K562 (cell line): ENCODE measurements around the gene OR2V1. TPM values are rescaled to one million over a fixed set of nuclear protein-coding genes. Genes with fewer than 3 reads are reported as not detected.

Experiments used
- ATAC-seq: fragments of 200-7000 bp; cut with Tn5 transposase; 3 replicates; pipeline ENCODE4 v1.9.1; 2020; ENCODE audit warnings: moderate library complexity
- BruUV-seq: library from RNA; stranded (reverse); fragments of 400-500 nt; replicated peaks from 2 replicates; lab custom pipeline; 2021; lab: Mats Ljungman, UMichigan
- CTCF ChIA-PET: fragments of 300-600 bp; formaldehyde crosslinking; extraction: SDS; loops from one replicate; lab custom pipeline; 2021; ENCODE audit warnings: low intra/inter-chr PET ratio; lab: Yijun Ruan, JAX
- POLR2A ChIA-PET: fragments of 300-600, 350-650 bp; sonication (Branson Sonifier 250); formaldehyde crosslinking; extraction: SDS; loops from one replicate; lab custom pipeline; 2021; ENCODE audit warnings: antibody characterized with exemption, inconsistent platforms; lab: Yijun Ruan, JAX
- DNase-seq, 4 experiments: peaks; one replicate each; pipeline versions ENCODE4 v3.0.0 to v3.0.0-alpha.2; 2011 to 2018; ENCODE audit warnings: low spot score in 3 of 4, mixed read lengths in 3 of 4; ENCODE audit errors: extremely low read depth in 1 of 4
- FAIRE-seq: peaks from 2 replicates; lab custom pipeline; 2011; peaks lifted over from hg19 to GRCh38; lab: Jason Lieb, UNC
- H2AFZ ChIP-seq: 2 replicates; pipeline ENCODE4 v1.6.0; 2011; ENCODE audit warnings: low read depth, low read length, control low read depth, inconsistent platforms
- H3K27ac ChIP-seq: fragments of 200-600 bp; 3 replicates; pipeline ENCODE4 v1.8.0; 2011; ENCODE audit warnings: low read depth, mild to moderate bottlenecking, control low read depth, inconsistent platforms, low read length, moderate library complexity, mixed read lengths; ENCODE audit errors: extremely low read depth
- H3K27me3 ChIP-seq, 2 experiments: fragments of 300-600 bp in 1 of 2; 2 replicates in 1 of 2; 3 replicates in 1 of 2; pipeline versions ENCODE4 v1.6.0 to v1.8.0; 2011; ENCODE audit warnings: inconsistent platforms in 2 of 2, low read length in 2 of 2, mild to moderate bottlenecking in 1 of 2, mixed read lengths in 1 of 2, moderate library complexity in 1 of 2; ENCODE audit not compliant: control insufficient read depth in 2 of 2, insufficient read depth in 2 of 2
- H3K36me3 ChIP-seq: fragments of 300-600 bp; 3 replicates; pipeline ENCODE4 v1.8.0; 2011; ENCODE audit warnings: mild to moderate bottlenecking, low read length, inconsistent platforms; ENCODE audit not compliant: control insufficient read depth, insufficient read depth
- H3K4me1 ChIP-seq, 2 experiments: fragments of 200-600 bp in 1 of 2; replicated peaks in 1 of 2; 2 replicates in 1 of 2; 3 replicates in 1 of 2; pipeline versions ENCODE4 v1.5.1 to v1.8.0; 2011; ENCODE audit warnings: inconsistent platforms in 2 of 2, low read length in 2 of 2, mild to moderate bottlenecking in 1 of 2, mixed read lengths in 1 of 2, moderate library complexity in 1 of 2; ENCODE audit not compliant: control insufficient read depth in 2 of 2, insufficient read depth in 2 of 2
- H3K4me2 ChIP-seq: 2 replicates; pipeline ENCODE4 v1.6.1; 2011; ENCODE audit warnings: low read length, control low read depth, inconsistent platforms, mixed read lengths; ENCODE audit not compliant: insufficient read depth
- H3K4me3 ChIP-seq: fragments of 200-600 bp; sonication (generic), shearing (Covaris generic); 2 replicates; pipeline ENCODE4 v1.5.1; 2016; ENCODE audit warnings: control low read depth, inconsistent platforms
- H3K79me2 ChIP-seq: fragments of 200-600 bp; 3 replicates; pipeline ENCODE4 v1.8.0; 2011; ENCODE audit warnings: low read length, inconsistent platforms; ENCODE audit not compliant: control insufficient read depth, insufficient read depth
- H3K9ac ChIP-seq, 2 experiments: 2 replicates each; pipeline versions ENCODE4 v1.6.0 to v1.6.1; 2011; ENCODE audit warnings: low read depth in 2 of 2, low read length in 2 of 2, control low read depth in 1 of 2, inconsistent platforms in 1 of 2, mild to moderate bottlenecking in 1 of 2, mixed read lengths in 1 of 2; ENCODE audit not compliant: insufficient read depth in 1 of 2
- H3K9me1 ChIP-seq: one replicate; pipeline ENCODE4 v1.6.0; 2011; ENCODE audit warnings: inconsistent platforms, mild to moderate bottlenecking, low read length, moderate library complexity; ENCODE audit not compliant: control insufficient read depth, insufficient read depth
- H3K9me3 ChIP-seq: replicated peaks from 2 replicates; pipeline ENCODE4 v1.5.1; 2011; ENCODE audit warnings: low read depth, low read length, inconsistent platforms; ENCODE audit not compliant: control insufficient read depth, insufficient read depth
- H4K20me1 ChIP-seq: replicated peaks from 2 replicates; pipeline ENCODE4 v1.6.1; 2011; ENCODE audit warnings: low read length, inconsistent platforms, mixed read lengths; ENCODE audit not compliant: control insufficient read depth, insufficient read depth
- ATF7 ChIP-seq: fragments of 450-650 bp; IDR thresholded peaks from 2 replicates; pipeline ENCODE4 v1.7.1; 2014; ENCODE audit warnings: mild to moderate bottlenecking, moderate library complexity
- CREM ChIP-seq: IDR thresholded peaks from 2 replicates; pipeline ENCODE4 v1.6.1; 2014; ENCODE audit warnings: antibody characterized with exemption, low read depth
- DPF2 ChIP-seq: fragments of 450-650 bp; IDR thresholded peaks from 2 replicates; pipeline ENCODE4 v1.6.1; 2016
- FOXK2 ChIP-seq, 2 experiments: fragments of 450-650 bp; IDR thresholded peaks in 1 of 2; conservative IDR thresholded peaks in 1 of 2; 2 replicates each; pipeline ENCODE4 v1.6.1; 2016; ENCODE audit warnings: low read depth in 2 of 2, mild to moderate bottlenecking in 1 of 2
- JUND ChIP-seq, 2 experiments: IDR thresholded peaks; 2 replicates in 1 of 2; 3 replicates in 1 of 2; pipeline ENCODE4 v1.6.1; 2011; ENCODE audit warnings: borderline replicate concordance in 2 of 2, low read depth in 2 of 2, low read length in 2 of 2, improper control_type of control experiment in 1 of 2, missing biosample characterization in 1 of 2, missing genetic modification characterization in 1 of 2, missing genetic modification reagents in 1 of 2
- NFE2L1 ChIP-seq: fragments of 450-650 bp; IDR thresholded peaks from 2 replicates; pipeline ENCODE4 v1.6.1; 2016; ENCODE audit warnings: missing genetic modification characterization, low read depth, mild to moderate bottlenecking, missing compliant biosample characterization, moderate library complexity, borderline replicate concordance
- RFX7 ChIP-seq: fragments of 250-450 bp; sonication (Bioruptor Pico); IDR thresholded peaks from 2 replicates; pipeline ENCODE4 v1.5.1; 2021; ENCODE audit warnings: mild to moderate bottlenecking
- TBP ChIP-seq: optimal IDR thresholded peaks from 2 replicates; pipeline ENCODE3; 2011; ENCODE audit warnings: low read depth, low read length, improper control_type of control experiment
- ZNF830 ChIP-seq: fragments of 250-450 bp; sonication (Bioruptor Pico); IDR thresholded peaks from 2 replicates; pipeline ENCODE4 v1.5.0; 2021; ENCODE audit warnings: mild to moderate bottlenecking
- WGBS: fragments of 100-300 bp; shearing (Covaris generic); methylation state at CpG from one replicate; pipeline ENCODE4 v1.1.6; 2016; ENCODE audit warnings: low coverage, mixed read lengths; ENCODE audit not compliant: insufficient coverage; ENCODE audit errors: missing lambda C conversion rate; 5-methylcytosine and 5-hydroxymethylcytosine counted together
- in situ Hi-C: fragments of 300-500 bp; cut with MboI; formaldehyde crosslinking; loops from 4 replicates; pipeline ENCODE4 v1.15.0; 2018; ENCODE audit warnings: inconsistent platforms, mixed read lengths
- intact Hi-C: fragments of 100-400 bp; cut with micrococcal nuclease; formaldehyde crosslinking; loops from 2 replicates; pipeline ENCODE4 v1.14.2; 2022
- polyA plus RNA-seq, 8 experiments: library from polyadenylated mRNA; depleted of rRNA in 4 of 8; stranded (reverse) in 5 of 8; unstranded in 3 of 8; fragments of >200 nt; fragmentation: Nextera tagmentation in 2 of 8; fragmentation: Illumina TruSeq in 1 of 8; extraction: Ambion mirVana in 2 of 8; extraction: Trizol in 1 of 8; gene quantifications; 2 replicates each; pipeline versions ENCODE4 v1.2.1 to v1.2.3, GENCODE V29; 2011 to 2014; ENCODE audit warnings: inconsistent platforms in 1 of 8, missing spikeins in 1 of 8
- total RNA-seq, 7 experiments: library from RNA; depleted of rRNA in 6 of 7; stranded (reverse); fragments of >200 nt in 6 of 7; fragmentation: Illumina TruSeq in 2 of 7; extraction: Trizol in 2 of 7; gene quantifications; 2 replicates each; pipeline versions ENCODE4 v1.2.1 to v1.2.3, GENCODE V29; 2011 to 2021; ENCODE audit warnings: low replicate concordance in 1 of 7
- TF ChIP-seq, protein P1 (sequence below), 2 experiments: fragments of 450-650 bp; conservative IDR thresholded peaks; 2 replicates each; pipeline ENCODE4 v1.6.1; 2017; ENCODE audit warnings: mild to moderate bottlenecking in 2 of 2, moderate library complexity in 2 of 2
- TF ChIP-seq, protein P2 (sequence below): sonication (generic); formaldehyde crosslinking; IDR thresholded peaks from 2 replicates; pipeline ENCODE4 v1.9.0; 2022; ENCODE audit warnings: mild to moderate bottlenecking, missing genetic modification reagents
- TF ChIP-seq, protein P3 (sequence below): fragments of 450-650 bp; IDR thresholded peaks from 2 replicates; pipeline ENCODE4 v1.6.1; 2018; ENCODE audit not compliant: partially characterized antibody
- TF ChIP-seq, protein P4 (sequence below): IDR thresholded peaks from 2 replicates; pipeline ENCODE4 v1.6.1; 2016; ENCODE audit warnings: missing genetic modification characterization, missing compliant biosample characterization

OR2V1 gene
- total and polyA plus RNA-seq, 9 of the 15 experiments (the other 6 are each of a cell fraction or from before 2014, with no cell fraction given), result 0.04 to 0.28 (median 0.15) TPM; not detected in 5

DNA sequence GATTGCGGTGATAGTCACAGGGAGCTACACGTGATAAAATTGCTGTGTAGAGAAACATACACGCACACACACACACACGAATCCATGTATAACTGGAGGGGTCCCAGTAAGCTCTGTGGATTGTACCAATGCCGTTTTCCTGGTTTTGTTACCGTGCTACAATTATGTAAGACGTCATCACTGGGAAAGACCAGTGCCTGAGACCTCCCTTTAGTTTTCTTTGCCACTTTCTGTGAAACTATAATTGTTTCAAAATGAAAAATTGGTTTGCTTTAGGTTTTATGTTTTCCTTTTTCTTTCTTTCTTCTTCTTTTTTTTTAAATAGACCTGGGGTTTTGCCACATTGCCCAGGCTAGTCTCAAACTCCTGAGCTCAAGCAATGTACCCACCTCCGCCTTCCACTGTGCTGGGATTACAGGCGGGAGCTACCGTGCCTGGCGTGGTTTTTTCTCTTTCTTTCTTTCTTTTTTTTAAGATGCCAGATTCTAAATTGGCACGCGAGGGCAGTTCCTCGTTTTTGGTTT is 37.7 kb upstream of the OR2V1 start:
- Histone ChIP-seq H3K27ac (peak overlapping the region; percentile 64), H3K9me3 (no peaks in the 10 kb centered on the region), H3K36me3 (no peaks in the 10 kb centered on the region), H4K20me1 (no peaks in the 10 kb centered on the region), H3K9ac (peak overlapping the region; percentile 61 to 67; a peak in 3 of 4 replicates), H3K9me1 (no peaks in the 10 kb centered on the region), H3K4me3 (peak overlapping the region; percentile 47), H2AFZ (peak overlapping the region; percentile 95), H3K27me3 (no peaks in the 10 kb centered on the region), H3K4me2 (peak overlapping the region; percentile 94), H3K79me2 (no peaks in the 10 kb centered on the region), H3K4me1 (peaks cover 29 to 31% of the 10 kb centered on the region in 2 experiments; a peak in 4 of 5 replicates)
- FAIRE-seq, result no peak
- in situ Hi-C loops, result no loop called here
- 3% methylated on average over 14 of the region's 14 CpGs for WGBS
- ATAC-seq, result peak; percentile 3; the same call in 2 of the 3 replicates
- ChIA-PET POLR2A (interaction anchor here (0.6 to 1.5 kb wide), 5 partner anchors 9 to 19 kb away, joined by 3 to 7 read pairs (median 4); no protein-coding TSS in a partner anchor), CTCF (interaction anchor here (1.2 kb wide), 1 partner anchor 47 kb away, joined by 3 read pairs; no protein-coding TSS in a partner anchor)
- intact Hi-C loops, result loop anchor here (10.0 kb wide), 1 partner anchor 64 kb away; no protein-coding TSS in a partner anchor
- peak in 1 of 4 experiments; percentile 32 for DNase-seq
- BruUV-seq, result no TSS peak
- TF ChIP-seq DPF2 (no peak; the same call in 1 of the 2 replicates), TBP (peak; percentile 44), ZNF830 (no peak), JUND (IDR thresholded peaks at IDR 0.05; ENCODE audit: borderline replicate concordance, low read depth, low read length) (0 out of 2 replicates have a peak, but pooled peaks have one; percentile 2), JUND (tag; IDR thresholded peaks at IDR 0.05; ENCODE audit: borderline replicate concordance, low read depth, low read length) (no peak), RFX7 (CRISPR knock-in tag) (no peak), CREM (peak; percentile 63), NFE2L1 (no peak), ATF7 (peak; percentile 79; the same call in 1 of the 2 replicates), FOXK2 (conservative IDR thresholded peaks at IDR 0.05 in 1 of 2, IDR thresholded peaks at IDR 0.05 in 1 of 2; ENCODE audit: low read depth in 2 of 2) (peak; percentile 12 to 50; a peak in 2 of 4 replicates)
- TF ChIP-seq, protein P1, sequence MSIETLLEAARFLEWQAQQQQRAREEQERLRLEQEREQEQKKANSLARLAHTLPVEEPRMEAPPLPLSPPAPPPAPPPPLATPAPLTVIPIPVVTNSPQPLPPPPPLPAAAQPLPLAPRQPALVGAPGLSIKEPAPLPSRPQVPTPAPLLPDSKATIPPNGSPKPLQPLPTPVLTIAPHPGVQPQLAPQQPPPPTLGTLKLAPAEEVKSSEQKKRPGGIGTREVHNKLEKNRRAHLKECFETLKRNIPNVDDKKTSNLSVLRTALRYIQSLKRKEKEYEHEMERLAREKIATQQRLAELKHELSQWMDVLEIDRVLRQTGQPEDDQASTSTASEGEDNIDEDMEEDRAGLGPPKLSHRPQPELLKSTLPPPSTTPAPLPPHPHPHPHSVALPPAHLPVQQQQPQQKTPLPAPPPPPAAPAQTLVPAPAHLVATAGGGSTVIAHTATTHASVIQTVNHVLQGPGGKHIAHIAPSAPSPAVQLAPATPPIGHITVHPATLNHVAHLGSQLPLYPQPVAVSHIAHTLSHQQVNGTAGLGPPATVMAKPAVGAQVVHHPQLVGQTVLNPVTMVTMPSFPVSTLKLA (conservative IDR thresholded peaks at IDR 0.05), result 0 out of 4 replicates have a peak, but pooled peaks of 1 of the 2 experiments have one; percentile 9
- TF ChIP-seq, protein P2, sequence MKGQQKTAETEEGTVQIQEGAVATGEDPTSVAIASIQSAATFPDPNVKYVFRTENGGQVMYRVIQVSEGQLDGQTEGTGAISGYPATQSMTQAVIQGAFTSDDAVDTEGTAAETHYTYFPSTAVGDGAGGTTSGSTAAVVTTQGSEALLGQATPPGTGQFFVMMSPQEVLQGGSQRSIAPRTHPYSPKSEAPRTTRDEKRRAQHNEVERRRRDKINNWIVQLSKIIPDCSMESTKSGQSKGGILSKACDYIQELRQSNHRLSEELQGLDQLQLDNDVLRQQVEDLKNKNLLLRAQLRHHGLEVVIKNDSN (CRISPR knock-in tag), result peak; percentile 31; the same call in 1 of the 2 replicates
- TF ChIP-seq, protein P3, sequence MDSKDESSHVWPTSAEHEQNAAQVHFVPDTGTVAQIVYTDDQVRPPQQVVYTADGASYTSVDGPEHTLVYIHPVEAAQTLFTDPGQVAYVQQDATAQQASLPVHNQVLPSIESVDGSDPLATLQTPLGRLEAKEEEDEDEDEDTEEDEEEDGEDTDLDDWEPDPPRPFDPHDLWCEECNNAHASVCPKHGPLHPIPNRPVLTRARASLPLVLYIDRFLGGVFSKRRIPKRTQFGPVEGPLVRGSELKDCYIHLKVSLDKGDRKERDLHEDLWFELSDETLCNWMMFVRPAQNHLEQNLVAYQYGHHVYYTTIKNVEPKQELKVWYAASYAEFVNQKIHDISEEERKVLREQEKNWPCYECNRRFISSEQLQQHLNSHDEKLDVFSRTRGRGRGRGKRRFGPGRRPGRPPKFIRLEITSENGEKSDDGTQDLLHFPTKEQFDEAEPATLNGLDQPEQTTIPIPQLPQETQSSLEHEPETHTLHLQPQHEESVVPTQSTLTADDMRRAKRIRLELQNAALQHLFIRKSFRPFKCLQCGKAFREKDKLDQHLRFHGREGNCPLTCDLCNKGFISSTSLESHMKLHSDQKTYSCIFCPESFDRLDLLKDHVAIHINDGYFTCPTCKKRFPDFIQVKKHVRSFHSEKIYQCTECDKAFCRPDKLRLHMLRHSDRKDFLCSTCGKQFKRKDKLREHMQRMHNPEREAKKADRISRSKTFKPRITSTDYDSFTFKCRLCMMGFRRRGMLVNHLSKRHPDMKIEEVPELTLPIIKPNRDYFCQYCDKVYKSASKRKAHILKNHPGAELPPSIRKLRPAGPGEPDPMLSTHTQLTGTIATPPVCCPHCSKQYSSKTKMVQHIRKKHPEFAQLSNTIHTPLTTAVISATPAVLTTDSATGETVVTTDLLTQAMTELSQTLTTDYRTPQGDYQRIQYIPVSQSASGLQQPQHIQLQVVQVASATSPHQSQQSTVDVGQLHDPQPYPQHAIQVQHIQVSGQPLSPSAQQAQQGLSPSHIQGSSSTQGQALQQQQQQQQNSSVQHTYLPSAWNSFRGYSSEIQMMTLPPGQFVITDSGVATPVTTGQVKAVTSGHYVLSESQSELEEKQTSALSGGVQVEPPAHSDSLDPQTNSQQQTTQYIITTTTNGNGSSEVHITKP, result peak; percentile 94
- TF ChIP-seq, protein P4, sequence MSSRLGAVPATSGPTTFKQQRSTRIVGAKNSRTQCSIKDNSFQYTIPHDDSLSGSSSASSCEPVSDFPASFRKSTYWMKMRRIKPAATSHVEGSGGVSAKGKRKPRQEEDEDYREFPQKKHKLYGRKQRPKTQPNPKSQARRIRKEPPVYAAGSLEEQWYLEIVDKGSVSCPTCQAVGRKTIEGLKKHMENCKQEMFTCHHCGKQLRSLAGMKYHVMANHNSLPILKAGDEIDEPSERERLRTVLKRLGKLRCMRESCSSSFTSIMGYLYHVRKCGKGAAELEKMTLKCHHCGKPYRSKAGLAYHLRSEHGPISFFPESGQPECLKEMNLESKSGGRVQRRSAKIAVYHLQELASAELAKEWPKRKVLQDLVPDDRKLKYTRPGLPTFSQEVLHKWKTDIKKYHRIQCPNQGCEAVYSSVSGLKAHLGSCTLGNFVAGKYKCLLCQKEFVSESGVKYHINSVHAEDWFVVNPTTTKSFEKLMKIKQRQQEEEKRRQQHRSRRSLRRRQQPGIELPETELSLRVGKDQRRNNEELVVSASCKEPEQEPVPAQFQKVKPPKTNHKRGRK (tag), result peak; percentile 74
